Measurements from ENCODE around the gene PLCB4. TPM values are rescaled to one million over a fixed set of nuclear protein-coding genes. Genes with fewer than 3 reads are reported as not detected.

The PLCB4 gene
- total RNA-seq, 1 experiment from 2014 or later = 12.6 TPM

DNA sequence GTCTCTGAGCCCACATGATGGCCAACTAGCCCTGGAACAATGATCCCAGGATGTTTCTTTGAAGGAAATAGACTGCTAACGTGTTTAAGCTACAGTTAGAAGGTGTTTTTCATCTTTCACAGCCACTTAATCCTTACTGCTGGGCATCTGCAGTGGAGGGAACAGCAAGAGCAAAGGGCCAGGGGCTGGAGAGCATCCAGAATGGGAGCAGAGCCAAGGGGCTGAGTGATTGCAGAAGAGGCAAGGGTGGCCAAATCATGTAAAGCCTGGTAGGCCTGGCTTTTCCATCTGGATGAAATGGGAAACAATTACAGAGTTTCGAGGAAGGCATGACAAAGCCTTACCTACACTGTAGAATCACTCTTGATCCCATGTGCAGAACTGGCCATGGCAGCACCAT, 426.8 kb downstream of the PLCB4 start:
- CTCF ChIA-PET = no interaction called here
- DNase-seq (ENCODE audit: low spot score) (no peak), ATAC-seq (no peak)
- Mint-ChIP-seq H3K27me3 (ENCODE audit: low read depth) (peaks cover 2% of the 10 kb centered on the region; the same call in 1 of the 2 replicates), H3K36me3 (no peaks in the 10 kb centered on the region), H3K9me3 (0 out of 2 replicates have a peak, but pooled peaks cover 10% of the 10 kb centered on the region), H3K4me3 (no peak overlapping the region), H3K4me1 (no peaks in the 10 kb centered on the region), H3K27ac (no peak overlapping the region)
- POLR2A ChIA-PET = no interaction called here
- TF ChIP-seq MXD4 (CRISPR knock-in tag; IDR thresholded peaks at IDR 0.05; ENCODE audit: borderline replicate concordance) (no peak), NFYB (CRISPR knock-in tag; conservative IDR thresholded peaks at IDR 0.05; ENCODE audit: low read depth) (no peak), FOXP1 (CRISPR knock-in tag; IDR thresholded peaks at IDR 0.05; ENCODE audit: borderline replicate concordance) (no peak), ZNF396 (CRISPR knock-in tag; IDR thresholded peaks at IDR 0.05; ENCODE audit: borderline replicate concordance) (no peak), SP1 (CRISPR knock-in tag; conservative IDR thresholded peaks at IDR 0.05) (no peak), ELF4 (CRISPR knock-in tag; IDR thresholded peaks at IDR 0.05; ENCODE audit: low read depth) (no peak), ZNF263 (CRISPR knock-in tag; IDR thresholded peaks at IDR 0.05; ENCODE audit: low read depth) (no peak), CBFB (CRISPR knock-in tag; IDR thresholded peaks at IDR 0.05; ENCODE audit: low read depth) (no peak), NR1H2 (CRISPR knock-in tag; IDR thresholded peaks at IDR 0.05) (no peak)
- TF ChIP-seq, protein P1, sequence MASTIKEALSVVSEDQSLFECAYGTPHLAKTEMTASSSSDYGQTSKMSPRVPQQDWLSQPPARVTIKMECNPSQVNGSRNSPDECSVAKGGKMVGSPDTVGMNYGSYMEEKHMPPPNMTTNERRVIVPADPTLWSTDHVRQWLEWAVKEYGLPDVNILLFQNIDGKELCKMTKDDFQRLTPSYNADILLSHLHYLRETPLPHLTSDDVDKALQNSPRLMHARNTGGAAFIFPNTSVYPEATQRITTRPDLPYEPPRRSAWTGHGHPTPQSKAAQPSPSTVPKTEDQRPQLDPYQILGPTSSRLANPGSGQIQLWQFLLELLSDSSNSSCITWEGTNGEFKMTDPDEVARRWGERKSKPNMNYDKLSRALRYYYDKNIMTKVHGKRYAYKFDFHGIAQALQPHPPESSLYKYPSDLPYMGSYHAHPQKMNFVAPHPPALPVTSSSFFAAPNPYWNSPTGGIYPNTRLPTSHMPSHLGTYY (CRISPR knock-in tag; IDR thresholded peaks at IDR 0.05) = no peak
- TF ChIP-seq, protein P2, sequence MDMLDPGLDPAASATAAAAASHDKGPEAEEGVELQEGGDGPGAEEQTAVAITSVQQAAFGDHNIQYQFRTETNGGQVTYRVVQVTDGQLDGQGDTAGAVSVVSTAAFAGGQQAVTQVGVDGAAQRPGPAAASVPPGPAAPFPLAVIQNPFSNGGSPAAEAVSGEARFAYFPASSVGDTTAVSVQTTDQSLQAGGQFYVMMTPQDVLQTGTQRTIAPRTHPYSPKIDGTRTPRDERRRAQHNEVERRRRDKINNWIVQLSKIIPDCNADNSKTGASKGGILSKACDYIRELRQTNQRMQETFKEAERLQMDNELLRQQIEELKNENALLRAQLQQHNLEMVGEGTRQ (CRISPR knock-in tag; IDR thresholded peaks at IDR 0.05) = no peak
- TF ChIP-seq, protein P3, sequence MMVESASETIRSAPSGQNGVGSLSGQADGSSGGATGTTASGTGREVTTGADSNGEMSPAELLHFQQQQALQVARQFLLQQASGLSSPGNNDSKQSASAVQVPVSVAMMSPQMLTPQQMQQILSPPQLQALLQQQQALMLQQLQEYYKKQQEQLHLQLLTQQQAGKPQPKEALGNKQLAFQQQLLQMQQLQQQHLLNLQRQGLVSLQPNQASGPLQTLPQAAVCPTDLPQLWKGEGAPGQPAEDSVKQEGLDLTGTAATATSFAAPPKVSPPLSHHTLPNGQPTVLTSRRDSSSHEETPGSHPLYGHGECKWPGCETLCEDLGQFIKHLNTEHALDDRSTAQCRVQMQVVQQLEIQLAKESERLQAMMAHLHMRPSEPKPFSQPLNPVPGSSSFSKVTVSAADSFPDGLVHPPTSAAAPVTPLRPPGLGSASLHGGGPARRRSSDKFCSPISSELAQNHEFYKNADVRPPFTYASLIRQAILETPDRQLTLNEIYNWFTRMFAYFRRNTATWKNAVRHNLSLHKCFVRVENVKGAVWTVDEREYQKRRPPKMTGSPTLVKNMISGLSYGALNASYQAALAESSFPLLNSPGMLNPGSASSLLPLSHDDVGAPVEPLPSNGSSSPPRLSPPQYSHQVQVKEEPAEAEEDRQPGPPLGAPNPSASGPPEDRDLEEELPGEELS (CRISPR knock-in tag; IDR thresholded peaks at IDR 0.05) = no peak
- TF ChIP-seq, protein P4, sequence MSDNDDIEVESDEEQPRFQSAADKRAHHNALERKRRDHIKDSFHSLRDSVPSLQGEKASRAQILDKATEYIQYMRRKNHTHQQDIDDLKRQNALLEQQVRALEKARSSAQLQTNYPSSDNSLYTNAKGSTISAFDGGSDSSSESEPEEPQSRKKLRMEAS (CRISPR knock-in tag; IDR thresholded peaks at IDR 0.05) = no peak
- TF ChIP-seq, protein P5, sequence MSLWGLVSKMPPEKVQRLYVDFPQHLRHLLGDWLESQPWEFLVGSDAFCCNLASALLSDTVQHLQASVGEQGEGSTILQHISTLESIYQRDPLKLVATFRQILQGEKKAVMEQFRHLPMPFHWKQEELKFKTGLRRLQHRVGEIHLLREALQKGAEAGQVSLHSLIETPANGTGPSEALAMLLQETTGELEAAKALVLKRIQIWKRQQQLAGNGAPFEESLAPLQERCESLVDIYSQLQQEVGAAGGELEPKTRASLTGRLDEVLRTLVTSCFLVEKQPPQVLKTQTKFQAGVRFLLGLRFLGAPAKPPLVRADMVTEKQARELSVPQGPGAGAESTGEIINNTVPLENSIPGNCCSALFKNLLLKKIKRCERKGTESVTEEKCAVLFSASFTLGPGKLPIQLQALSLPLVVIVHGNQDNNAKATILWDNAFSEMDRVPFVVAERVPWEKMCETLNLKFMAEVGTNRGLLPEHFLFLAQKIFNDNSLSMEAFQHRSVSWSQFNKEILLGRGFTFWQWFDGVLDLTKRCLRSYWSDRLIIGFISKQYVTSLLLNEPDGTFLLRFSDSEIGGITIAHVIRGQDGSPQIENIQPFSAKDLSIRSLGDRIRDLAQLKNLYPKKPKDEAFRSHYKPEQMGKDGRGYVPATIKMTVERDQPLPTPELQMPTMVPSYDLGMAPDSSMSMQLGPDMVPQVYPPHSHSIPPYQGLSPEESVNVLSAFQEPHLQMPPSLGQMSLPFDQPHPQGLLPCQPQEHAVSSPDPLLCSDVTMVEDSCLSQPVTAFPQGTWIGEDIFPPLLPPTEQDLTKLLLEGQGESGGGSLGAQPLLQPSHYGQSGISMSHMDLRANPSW (CRISPR knock-in tag; conservative IDR thresholded peaks at IDR 0.05; ENCODE audit: low read depth) = no peak

DNA sequence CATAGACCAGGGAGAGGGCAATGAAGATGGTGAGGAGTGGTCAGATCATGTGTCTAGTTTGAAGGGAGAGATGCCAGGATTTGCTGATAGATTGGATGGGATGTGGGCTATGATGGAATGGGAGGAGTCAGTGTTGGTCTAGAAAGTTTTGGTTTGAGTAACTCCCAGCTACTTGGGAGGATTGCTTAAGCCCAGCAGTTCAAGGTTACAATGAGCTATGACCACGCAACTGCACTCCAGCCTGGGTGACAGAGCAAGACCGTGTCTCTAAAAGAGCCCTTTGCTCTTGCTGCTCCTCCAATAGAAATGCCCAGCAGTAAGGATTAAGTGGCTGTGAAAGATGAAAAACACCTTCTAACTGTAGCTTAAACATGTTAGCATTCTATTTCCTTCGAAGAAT, 427.3 kb downstream of the PLCB4 start:
- POLR2A ChIA-PET = no interaction called here
- CTCF ChIA-PET = no interaction called here
- Mint-ChIP-seq H3K9me3 (0 out of 2 replicates have a peak, but pooled peaks cover 10% of the 10 kb centered on the region), H3K27me3 (ENCODE audit: low read depth) (peaks cover 2% of the 10 kb centered on the region; the same call in 1 of the 2 replicates), H3K4me3 (no peak overlapping the region), H3K36me3 (no peaks in the 10 kb centered on the region), H3K4me1 (no peaks in the 10 kb centered on the region), H3K27ac (no peak overlapping the region)
- TF ChIP-seq FOXK1 (CRISPR knock-in tag; IDR thresholded peaks at IDR 0.05) (no peak), SP1 (CRISPR knock-in tag; conservative IDR thresholded peaks at IDR 0.05) (no peak), TP53 (CRISPR knock-in tag; IDR thresholded peaks at IDR 0.05) (no peak), ZBTB21 (CRISPR knock-in tag; IDR thresholded peaks at IDR 0.05; ENCODE audit: borderline replicate concordance) (no peak), CREB1 (CRISPR knock-in tag; IDR thresholded peaks at IDR 0.05) (no peak), TEAD4 (CRISPR knock-in tag; IDR thresholded peaks at IDR 0.05) (no peak), NR3C1 (CRISPR knock-in tag; conservative IDR thresholded peaks at IDR 0.05; ENCODE audit: low read depth) (no peak), PRRX2 (CRISPR knock-in tag; IDR thresholded peaks at IDR 0.05) (no peak)
- TF ChIP-seq, protein P6, sequence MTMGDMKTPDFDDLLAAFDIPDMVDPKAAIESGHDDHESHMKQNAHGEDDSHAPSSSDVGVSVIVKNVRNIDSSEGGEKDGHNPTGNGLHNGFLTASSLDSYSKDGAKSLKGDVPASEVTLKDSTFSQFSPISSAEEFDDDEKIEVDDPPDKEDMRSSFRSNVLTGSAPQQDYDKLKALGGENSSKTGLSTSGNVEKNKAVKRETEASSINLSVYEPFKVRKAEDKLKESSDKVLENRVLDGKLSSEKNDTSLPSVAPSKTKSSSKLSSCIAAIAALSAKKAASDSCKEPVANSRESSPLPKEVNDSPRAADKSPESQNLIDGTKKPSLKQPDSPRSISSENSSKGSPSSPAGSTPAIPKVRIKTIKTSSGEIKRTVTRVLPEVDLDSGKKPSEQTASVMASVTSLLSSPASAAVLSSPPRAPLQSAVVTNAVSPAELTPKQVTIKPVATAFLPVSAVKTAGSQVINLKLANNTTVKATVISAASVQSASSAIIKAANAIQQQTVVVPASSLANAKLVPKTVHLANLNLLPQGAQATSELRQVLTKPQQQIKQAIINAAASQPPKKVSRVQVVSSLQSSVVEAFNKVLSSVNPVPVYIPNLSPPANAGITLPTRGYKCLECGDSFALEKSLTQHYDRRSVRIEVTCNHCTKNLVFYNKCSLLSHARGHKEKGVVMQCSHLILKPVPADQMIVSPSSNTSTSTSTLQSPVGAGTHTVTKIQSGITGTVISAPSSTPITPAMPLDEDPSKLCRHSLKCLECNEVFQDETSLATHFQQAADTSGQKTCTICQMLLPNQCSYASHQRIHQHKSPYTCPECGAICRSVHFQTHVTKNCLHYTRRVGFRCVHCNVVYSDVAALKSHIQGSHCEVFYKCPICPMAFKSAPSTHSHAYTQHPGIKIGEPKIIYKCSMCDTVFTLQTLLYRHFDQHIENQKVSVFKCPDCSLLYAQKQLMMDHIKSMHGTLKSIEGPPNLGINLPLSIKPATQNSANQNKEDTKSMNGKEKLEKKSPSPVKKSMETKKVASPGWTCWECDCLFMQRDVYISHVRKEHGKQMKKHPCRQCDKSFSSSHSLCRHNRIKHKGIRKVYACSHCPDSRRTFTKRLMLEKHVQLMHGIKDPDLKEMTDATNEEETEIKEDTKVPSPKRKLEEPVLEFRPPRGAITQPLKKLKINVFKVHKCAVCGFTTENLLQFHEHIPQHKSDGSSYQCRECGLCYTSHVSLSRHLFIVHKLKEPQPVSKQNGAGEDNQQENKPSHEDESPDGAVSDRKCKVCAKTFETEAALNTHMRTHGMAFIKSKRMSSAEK (CRISPR knock-in tag; IDR thresholded peaks at IDR 0.05; ENCODE audit: borderline replicate concordance) = no peak
- TF ChIP-seq, protein P2 (CRISPR knock-in tag; IDR thresholded peaks at IDR 0.05) = no peak
- TF ChIP-seq, protein P7, sequence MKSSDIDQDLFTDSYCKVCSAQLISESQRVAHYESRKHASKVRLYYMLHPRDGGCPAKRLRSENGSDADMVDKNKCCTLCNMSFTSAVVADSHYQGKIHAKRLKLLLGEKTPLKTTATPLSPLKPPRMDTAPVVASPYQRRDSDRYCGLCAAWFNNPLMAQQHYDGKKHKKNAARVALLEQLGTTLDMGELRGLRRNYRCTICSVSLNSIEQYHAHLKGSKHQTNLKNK (CRISPR knock-in tag; IDR thresholded peaks at IDR 0.05) = no peak
- DNase-seq (ENCODE audit: low spot score) (no peak), ATAC-seq (no peak)

Data from WTC11 (cell line).